Measurements from ENCODE around the gene EEF1G.

DNA sequence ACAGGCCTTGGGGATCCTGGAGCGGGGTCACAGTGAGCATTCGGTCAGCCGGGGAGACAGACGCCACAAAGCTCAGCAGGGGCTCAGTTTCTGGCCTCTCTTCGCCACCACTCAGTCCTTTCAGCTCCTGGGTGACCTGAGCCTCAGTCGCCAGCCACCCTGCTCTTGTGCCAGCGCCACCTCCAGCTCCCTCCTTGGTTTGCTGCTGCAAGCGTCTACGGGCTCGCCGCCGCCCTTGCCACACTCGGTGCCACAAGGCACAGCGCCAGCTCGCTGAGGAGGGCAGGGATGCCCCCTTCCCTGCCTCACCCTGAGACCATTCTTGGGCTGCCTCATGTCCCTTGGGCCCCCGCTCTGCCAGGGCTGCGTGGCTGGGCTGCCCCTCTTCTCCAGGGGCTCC, 1.5 kb upstream of the EEF1G start:
- TF ChIP-seq, protein P1, sequence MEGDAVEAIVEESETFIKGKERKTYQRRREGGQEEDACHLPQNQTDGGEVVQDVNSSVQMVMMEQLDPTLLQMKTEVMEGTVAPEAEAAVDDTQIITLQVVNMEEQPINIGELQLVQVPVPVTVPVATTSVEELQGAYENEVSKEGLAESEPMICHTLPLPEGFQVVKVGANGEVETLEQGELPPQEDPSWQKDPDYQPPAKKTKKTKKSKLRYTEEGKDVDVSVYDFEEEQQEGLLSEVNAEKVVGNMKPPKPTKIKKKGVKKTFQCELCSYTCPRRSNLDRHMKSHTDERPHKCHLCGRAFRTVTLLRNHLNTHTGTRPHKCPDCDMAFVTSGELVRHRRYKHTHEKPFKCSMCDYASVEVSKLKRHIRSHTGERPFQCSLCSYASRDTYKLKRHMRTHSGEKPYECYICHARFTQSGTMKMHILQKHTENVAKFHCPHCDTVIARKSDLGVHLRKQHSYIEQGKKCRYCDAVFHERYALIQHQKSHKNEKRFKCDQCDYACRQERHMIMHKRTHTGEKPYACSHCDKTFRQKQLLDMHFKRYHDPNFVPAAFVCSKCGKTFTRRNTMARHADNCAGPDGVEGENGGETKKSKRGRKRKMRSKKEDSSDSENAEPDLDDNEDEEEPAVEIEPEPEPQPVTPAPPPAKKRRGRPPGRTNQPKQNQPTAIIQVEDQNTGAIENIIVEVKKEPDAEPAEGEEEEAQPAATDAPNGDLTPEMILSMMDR (IDR thresholded peaks at IDR 0.05; ENCODE audit: insufficient read depth, low read depth, low read length): no peak
- no peak for TF ChIP-seq EZH2 (IDR thresholded peaks at IDR 0.05; ENCODE audit: insufficient read depth, low read length)
